ENCODE data around the gene ARHGAP9. TPM values are rescaled to one million over a fixed set of nuclear protein-coding genes. Genes with fewer than 3 reads are reported as not detected.
A peak's percentile ranks its signal among the peaks of the same experiment; 100 is the strongest.

Gene ARHGAP9
- total RNA-seq, 1 donor from 2014 or later = not detected

DNA sequence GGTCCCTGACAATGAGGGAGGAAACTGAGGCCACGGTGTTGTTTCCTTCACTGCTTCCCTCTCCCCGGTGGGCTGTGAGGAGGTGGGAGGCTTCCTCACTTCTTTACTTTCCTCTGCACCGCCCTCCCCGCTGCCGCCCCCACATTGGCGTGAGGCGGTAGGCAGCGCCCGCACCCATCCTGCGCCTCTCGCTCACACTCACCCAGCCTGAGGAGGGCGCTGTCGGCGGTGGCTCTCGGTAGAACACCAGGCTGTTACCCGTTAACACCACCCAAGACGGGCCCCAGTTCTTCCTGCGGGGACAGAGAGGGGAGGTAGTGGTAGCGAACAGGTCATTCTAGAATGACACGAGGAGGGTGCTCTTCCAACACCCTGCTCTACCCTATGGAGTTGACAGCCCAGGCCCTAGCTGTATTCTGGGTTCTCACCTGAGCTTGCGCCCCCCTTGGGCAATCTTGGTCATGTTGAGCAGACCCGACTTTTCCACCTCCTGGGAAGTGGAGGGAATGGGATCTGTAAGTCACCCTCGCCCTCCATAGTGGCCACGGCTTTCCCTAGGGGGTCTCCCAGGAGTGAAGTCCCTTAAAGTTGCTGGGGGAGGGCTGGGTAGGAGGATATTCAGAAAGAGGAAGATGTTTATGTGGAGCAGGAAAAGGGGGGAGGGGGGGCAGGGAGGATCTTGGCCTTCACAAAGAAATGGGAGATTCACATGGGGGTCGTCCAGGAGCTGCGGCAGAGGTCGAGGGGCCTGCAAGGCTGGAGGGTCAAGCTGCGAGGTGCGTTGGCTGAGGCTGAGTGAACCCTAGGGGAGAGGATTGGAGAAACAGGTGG, 3.3 kb downstream of the ARHGAP9 start:
- no peak overlapping the region for H3K27ac Mint-ChIP-seq
- TF ChIP-seq, protein P1, sequence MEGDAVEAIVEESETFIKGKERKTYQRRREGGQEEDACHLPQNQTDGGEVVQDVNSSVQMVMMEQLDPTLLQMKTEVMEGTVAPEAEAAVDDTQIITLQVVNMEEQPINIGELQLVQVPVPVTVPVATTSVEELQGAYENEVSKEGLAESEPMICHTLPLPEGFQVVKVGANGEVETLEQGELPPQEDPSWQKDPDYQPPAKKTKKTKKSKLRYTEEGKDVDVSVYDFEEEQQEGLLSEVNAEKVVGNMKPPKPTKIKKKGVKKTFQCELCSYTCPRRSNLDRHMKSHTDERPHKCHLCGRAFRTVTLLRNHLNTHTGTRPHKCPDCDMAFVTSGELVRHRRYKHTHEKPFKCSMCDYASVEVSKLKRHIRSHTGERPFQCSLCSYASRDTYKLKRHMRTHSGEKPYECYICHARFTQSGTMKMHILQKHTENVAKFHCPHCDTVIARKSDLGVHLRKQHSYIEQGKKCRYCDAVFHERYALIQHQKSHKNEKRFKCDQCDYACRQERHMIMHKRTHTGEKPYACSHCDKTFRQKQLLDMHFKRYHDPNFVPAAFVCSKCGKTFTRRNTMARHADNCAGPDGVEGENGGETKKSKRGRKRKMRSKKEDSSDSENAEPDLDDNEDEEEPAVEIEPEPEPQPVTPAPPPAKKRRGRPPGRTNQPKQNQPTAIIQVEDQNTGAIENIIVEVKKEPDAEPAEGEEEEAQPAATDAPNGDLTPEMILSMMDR (IDR thresholded peaks at IDR 0.05; ENCODE audit: unreplicated experiment) = no peak
- H3K4me1 Mint-ChIP-seq = peaks cover 23% of the 10 kb centered on the region
- no peaks in the 10 kb centered on the region for H3K9me3 Mint-ChIP-seq
- no peaks in the 10 kb centered on the region for H3K36me3 Mint-ChIP-seq
- H3K4me3 Mint-ChIP-seq = peak overlapping the region; percentile 66
- peaks cover 94% of the 10 kb centered on the region for H3K27me3 Mint-ChIP-seq (ENCODE audit: low read depth)
- no peak for DNase-seq (ENCODE audit: low spot score in 2 of 2, unreplicated experiment in 2 of 2)

DNA sequence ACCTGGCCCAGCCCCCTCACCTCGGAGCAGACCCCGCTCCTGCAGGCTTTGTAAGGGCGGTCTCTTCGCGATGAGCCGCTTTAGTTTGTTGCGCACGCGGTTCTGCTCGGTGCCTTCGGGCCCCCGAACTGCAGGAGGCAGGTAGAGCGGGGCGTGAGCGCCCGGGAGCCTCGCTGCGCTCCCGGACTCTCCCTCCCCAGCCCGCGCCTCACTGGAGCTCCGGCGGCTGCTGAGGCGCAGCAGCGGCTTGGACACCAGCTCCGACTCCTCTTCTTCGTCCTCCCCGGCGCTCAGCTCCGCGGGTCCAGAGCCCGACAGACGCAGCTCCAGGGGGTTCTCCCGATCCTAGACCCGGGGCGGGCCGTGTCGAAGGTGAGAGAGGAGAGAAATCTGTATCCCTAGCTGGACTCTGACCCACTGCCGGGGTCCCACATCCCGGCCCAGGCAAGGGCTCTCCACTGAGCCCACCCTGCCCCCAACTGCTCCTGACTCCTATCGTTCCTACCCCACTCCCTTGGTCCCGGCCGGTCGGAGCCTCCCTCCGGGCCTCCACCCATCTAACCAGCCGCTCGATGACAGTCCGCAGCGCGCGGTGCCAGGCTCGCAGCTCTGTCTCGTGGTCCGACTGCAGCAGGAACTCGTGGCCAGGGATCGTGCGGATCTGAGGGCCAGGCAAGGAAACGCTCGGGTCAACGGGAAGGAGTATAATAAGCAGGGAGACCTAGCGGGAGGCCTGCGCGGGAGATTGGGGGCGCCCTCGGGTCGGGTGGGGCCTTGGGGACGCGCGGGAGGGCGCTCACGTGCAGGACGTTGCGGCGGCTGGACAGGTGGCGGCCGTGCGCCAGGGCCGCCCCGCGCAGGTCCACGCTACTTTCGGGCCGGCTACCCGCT, 4.2 kb downstream of the ARHGAP9 start:
- peaks cover 95% of the 10 kb centered on the region for H3K27me3 Mint-ChIP-seq (ENCODE audit: low read depth)
- no peak for DNase-seq (ENCODE audit: low spot score in 2 of 2, unreplicated experiment in 2 of 2)
- no peaks in the 10 kb centered on the region for H3K9me3 Mint-ChIP-seq
- TF ChIP-seq, protein P1 (IDR thresholded peaks at IDR 0.05; ENCODE audit: unreplicated experiment) = no peak
- H3K36me3 Mint-ChIP-seq = no peaks in the 10 kb centered on the region
- peaks cover 23% of the 10 kb centered on the region for H3K4me1 Mint-ChIP-seq
- H3K4me3 Mint-ChIP-seq = peak overlapping the region; percentile 66
- H3K27ac Mint-ChIP-seq = no peak overlapping the region

DNA sequence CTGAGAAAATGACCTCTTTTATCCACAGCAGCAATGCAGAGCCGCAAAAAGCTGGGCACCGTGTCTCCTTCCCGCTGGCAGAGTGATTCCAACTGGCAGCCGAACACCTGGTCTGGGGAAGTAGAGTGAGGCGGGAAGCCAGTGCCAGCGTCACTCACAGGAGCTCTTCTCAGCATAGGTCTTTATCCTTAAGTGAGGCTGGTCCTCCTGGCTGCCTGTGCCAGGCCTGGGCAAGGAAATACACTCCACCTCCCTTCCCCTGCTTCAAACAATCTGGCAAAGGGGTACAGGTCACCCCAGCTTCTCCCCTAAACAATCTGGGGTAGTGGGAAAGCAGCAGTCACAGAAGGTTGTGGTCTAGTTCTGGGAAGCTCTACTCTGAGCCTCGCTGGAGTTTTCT, 4.8 kb downstream of the ARHGAP9 start:
- H3K27ac Mint-ChIP-seq = no peak overlapping the region
- no peaks in the 10 kb centered on the region for H3K9me3 Mint-ChIP-seq
- H3K27me3 Mint-ChIP-seq (ENCODE audit: low read depth) = peaks cover 97% of the 10 kb centered on the region
- H3K36me3 Mint-ChIP-seq = no peaks in the 10 kb centered on the region
- DNase-seq (ENCODE audit: low spot score in 2 of 2, unreplicated experiment in 2 of 2) = no peak
- H3K4me3 Mint-ChIP-seq = peak overlapping the region; percentile 16
- peaks cover 23% of the 10 kb centered on the region for H3K4me1 Mint-ChIP-seq
- TF ChIP-seq, protein P1 (IDR thresholded peaks at IDR 0.05; ENCODE audit: unreplicated experiment) = no peak

DNA sequence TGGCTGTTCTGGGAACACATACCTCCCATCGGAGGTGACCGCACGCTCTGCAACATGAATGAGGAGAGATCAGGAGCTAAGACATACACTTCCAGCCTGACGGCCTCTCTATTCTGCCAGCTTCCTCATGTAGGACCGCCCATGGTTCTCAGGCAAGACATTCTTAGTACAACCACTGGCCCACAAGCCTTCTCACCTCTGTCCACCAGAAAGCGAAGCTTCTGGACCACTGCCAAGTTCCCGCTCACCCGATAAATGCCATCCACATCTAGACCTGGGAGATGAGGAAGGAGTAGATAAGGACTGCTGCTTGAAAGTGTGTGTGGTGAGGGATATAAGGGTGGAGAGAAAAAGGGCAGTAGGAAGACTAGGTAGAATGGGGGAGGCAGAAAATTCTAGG, 5.2 kb downstream of the ARHGAP9 start:
- Mint-ChIP-seq H3K4me3 (peak overlapping the region; percentile 16), H3K27ac (no peak overlapping the region), H3K4me1 (peaks cover 23% of the 10 kb centered on the region), H3K9me3 (no peaks in the 10 kb centered on the region), H3K27me3 (ENCODE audit: low read depth) (peaks cover 97% of the 10 kb centered on the region), H3K36me3 (no peaks in the 10 kb centered on the region)
- no peak for DNase-seq (ENCODE audit: low spot score in 2 of 2, unreplicated experiment in 2 of 2)
- TF ChIP-seq, protein P1 (IDR thresholded peaks at IDR 0.05; ENCODE audit: unreplicated experiment) = no peak

DNA sequence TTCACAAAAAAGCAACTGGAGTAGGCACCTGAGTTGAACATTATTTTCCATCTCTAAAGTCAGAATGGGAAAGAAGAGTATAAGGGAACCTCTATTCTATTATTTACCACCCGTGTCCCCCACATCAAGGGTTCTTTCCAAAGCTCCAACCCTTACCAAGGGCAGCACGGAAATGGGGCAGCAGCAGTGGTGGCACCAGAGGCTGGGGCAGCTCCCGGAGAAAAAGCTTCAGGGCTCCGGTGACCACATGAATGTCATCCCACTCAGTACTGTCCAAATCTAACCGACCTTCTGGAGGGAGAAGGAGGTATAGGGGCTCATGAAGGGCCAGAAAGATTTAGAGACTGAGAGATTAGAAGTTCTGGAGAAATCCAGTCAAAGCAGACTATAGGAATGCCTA, 5.8 kb downstream of the ARHGAP9 start:
- Mint-ChIP-seq H3K36me3 (no peaks in the 10 kb centered on the region), H3K9me3 (no peaks in the 10 kb centered on the region), H3K27me3 (ENCODE audit: low read depth) (peaks cover 97% of the 10 kb centered on the region), H3K4me1 (peaks cover 23% of the 10 kb centered on the region), H3K27ac (no peak overlapping the region), H3K4me3 (no peak overlapping the region)
- TF ChIP-seq, protein P1 (IDR thresholded peaks at IDR 0.05; ENCODE audit: unreplicated experiment) = no peak
- DNase-seq (ENCODE audit: low spot score in 2 of 2, unreplicated experiment in 2 of 2) = no peak

All from mesothelial cell of epicardium (in vitro differentiated cells).